Daoy (cell line): ENCODE measurements around the gene KRTAP10-5. TPM values are rescaled to one million over a fixed set of nuclear protein-coding genes. Genes with fewer than 3 reads are reported as not detected.
"Not testable (repeated sequence)": the region's sequence is repeated elsewhere in the genome, so short reads cannot be mapped to it uniquely, and the experiment has no call there.

Source experiments
- DNase-seq: peaks from one replicate; pipeline ENCODE4 v3.0.0-alpha.2; 2015; ENCODE audit warnings: low read depth
- total RNA-seq: library from RNA; depleted of rRNA; stranded (reverse); fragments of >200 nt; shearing (Covaris generic); gene quantifications from 2 replicates; pipeline ENCODE4 v1.2.3, GENCODE V29; 2014

The KRTAP10-5 gene
- total RNA-seq, 1 experiment from 2014 or later = not detected

GRCh38 chr21:44571844-44572782 lies 8.3 kb downstream of the KRTAP10-5 start:
- no peak for DNase-seq

DNA sequence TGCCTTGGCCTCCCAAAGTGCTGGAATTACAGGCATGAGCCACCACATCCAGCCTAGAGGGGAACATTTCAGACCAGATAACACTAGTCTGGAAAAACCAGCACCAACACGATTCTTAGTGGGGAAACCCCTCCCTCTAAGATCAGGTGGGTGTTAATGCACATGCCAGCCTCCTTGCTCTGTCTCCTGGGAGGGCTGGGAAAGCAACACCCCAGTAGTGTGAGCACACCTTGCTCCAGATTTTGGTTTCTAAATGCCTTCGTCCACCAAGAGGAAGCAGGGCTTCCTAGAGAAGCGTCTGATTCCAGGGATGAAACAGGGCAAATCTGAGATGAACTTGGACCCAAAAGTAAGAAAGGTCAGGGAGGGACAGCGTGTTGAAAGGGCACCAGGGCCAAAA lies 9.1 kb downstream of the KRTAP10-5 start:
- no peak for DNase-seq

- no peak for DNase-seq
Observed at GRCh38 chr21:44569861-44570517, 10.4 kb downstream of the KRTAP10-5 start.

- DNase-seq = no peak
Observed at GRCh38 chr21:44568667-44569556, 11.5 kb downstream of the KRTAP10-5 start.

GRCh38 chr21:44568261-44568660 lies 12.1 kb downstream of the KRTAP10-5 start:
- no peak for DNase-seq

DNA sequence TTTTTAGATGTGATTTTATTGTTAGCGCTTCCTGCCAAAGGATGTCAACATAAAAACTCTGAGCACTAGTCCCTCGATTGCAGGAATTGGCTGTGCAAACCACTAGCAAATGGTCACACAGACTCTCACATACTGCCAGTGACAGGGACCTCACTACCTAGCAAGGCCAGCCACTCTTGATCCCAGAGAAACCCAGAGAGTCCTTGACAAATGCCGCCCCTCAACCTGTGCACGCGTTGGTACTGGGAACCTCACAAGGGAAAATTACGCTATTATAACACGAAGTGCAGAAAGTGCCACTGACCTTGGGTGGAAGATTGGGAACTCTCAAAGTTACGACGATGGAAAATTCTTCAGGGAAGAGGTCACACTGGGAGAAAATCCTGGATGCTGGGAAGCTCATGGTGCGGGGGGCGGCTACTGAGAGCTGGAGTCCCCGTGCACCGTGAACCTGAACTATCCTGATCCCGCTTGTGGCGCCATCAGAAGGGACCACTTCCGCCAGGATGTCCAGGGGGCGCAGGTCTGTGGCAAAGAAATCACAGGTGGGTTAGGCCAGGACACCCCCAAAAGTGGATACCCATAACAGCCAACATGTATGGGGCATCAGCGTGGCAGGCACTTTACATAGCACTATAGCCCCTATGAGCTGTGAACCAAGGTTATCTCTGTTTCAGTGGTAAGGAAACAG lies 12.8 kb downstream of the KRTAP10-5 start:
- no peak for DNase-seq

- DNase-seq = no peak
Observed at GRCh38 chr21:44566403-44566802, 14.0 kb downstream of the KRTAP10-5 start.

DNA sequence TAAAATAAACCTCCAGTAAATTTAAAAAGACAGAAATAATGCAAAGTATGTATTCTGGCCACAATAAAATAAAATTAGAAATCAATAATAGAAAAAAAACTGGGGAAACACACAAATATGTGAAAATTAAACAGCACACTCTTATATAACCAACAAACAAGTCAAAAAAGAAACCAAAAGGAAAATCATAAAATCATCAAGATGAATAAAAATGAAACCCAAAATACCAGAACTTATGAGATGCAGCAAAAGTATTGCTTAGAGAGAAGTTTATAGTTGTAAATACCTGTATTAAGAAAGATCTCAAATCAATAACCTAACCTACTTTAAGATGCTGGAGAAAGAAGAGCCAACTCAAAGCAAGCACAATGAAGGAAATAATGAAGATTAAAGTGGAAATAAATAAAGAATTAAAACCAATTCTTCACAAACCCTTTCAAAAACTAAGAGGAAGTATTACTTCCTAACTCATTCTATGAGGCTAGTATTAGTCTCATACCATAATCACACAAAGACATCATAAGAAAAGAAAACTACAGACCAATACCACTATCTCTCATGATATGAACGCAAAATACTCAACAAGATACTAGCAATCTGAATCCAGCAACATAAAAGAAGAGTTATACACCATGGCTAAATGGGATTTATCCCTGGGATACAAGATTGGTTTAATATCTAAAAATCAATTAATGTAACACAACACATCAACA lies 15.4 kb downstream of the KRTAP10-5 start:
- DNase-seq = no peak

- DNase-seq = no peak
Observed at GRCh38 chr21:44564099-44564498, 16.3 kb downstream of the KRTAP10-5 start.

DNA sequence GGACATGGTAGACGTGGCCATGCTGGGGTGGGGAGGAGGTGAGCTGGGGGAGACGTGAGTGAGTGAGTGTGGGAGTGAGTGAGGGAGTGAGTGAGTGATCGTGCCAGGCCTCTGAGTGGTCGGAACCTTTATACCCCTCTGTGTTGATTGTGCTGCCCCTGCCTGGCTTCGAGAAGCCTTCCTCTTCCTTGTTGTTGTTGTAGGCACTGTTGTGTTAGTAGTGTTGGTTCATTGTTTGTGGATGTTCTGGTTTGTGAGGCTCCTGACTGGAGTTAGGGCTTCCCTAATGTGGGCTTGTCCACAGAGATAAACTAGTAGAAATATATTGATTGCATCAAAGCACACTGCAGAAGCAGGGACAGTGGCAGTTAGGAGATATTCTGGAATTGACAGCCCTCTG lies 21.7 kb downstream of the KRTAP10-5 start, which contains the start of gene KRTAP10-3:
KRTAP10-3 (minus strand) TSS at position 101 of the 400 bp plus-strand sequence; CDS start at position 21, 80 bp downstream.
- DNase-seq = no peak

DNA sequence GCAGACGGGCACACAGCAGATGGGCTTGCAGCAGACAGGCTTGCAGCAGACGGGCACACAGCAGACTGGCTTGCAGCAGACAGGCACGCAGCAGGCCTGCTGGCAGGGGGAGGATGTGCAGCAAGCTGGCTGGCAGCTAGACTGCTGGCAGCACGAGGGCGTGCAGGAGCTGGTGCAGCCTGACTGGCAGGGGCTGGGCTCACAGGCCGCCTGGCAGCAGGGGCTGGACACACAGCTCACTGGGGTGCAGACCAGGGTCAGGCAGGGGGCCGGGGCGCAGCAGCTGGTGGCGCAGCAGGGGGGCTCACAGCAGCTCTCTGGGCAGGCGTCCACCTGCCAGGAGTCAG lies 22.1 kb downstream of the KRTAP10-5 start:
- not testable (repeated sequence) for DNase-seq

DNA sequence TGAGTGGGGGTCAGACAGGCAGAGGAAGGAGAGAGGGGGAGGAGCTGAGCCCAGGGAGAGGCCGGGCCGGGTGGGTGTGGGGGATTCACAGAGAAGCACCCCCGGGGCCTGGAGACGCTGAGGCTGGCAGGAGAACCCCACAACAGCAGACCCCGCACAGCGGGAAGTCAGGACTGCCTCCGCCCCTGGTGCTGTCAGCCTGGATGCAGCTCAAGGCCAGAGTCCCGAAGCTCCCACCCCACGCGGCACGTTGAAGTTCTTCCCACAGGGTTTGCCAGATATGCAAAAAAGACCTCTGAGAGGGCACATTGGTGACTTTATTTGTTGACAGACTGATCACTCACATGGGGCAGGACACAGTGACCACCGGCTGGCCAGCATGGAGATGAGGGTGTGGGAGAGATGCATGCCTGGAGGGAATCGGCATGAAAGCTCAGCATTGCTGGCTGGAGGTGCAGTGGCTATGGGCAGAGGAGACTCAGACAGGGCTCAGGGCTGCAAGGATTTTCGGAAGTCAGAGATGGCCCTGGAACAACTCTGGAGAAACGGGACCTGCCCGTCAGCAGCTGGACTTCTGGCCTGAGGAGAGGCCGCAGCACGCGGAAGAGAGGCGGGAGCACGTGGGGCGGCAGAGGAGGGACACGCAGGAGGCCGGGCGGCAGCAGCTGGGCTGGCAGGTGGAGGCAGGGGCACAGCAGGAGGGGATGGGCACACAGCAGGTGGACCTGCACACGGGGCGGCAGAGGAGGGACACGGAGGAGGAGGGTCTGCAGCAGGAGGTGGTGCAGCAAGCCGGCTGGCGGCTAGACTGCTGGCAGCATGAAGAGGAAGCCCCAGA lies 22.7 kb downstream of the KRTAP10-5 start:
- DNase-seq = no peak

DNA sequence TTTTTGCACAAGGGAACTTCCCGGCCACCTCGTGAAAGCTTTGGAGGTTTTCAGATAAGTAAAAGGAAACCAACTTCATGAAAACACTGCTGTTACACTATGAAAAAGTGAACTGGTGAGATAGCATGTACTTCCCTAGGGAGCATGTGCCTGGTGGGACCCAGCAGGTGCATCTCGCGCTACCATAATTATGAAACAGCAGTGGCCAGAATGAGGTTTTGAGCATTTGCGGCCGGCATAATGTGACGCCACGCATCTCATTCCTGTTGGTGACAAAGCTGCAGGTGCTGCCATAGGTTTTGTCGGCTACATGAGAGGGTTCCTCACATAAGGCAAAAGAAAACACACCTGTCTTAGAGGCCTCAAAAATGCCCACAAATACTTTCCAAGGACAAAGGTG lies 23.5 kb downstream of the KRTAP10-5 start:
- no peak for DNase-seq

DNA sequence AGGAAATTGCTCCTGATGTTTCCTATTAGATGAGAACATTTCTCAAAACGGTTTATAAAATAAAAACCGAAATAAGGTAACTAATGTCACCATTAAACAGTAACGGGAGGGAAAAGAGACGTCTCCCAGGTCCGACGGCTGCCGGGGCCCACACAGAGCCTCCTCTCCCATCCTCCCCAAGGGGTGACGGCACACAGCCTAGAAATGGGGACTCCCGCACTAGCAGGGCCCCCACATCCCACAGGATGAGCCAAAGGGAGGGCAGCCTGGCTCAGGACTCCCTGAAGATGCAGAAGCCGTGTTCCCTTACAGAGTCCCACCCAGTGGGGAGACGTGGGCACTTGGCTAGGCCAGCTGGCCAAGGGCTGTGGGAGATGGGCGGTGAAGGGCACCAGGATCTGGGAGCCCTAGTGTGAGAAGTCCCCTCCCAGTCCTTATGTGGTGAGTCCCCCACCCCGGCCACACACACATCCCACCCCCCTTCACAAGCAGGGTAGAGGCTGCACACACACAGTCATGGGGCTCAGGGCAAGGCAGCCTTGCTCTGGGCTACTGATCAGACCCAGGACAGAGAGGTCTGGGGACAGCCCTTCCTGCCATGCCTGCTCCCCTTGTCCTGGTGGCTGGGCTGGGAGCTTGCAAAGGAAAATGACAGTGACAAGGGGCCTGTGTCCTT lies 25.1 kb downstream of the KRTAP10-5 start:
- DNase-seq = no peak

- DNase-seq = no peak
Observed at GRCh38 chr21:44552681-44553080, 27.7 kb downstream of the KRTAP10-5 start.

DNA sequence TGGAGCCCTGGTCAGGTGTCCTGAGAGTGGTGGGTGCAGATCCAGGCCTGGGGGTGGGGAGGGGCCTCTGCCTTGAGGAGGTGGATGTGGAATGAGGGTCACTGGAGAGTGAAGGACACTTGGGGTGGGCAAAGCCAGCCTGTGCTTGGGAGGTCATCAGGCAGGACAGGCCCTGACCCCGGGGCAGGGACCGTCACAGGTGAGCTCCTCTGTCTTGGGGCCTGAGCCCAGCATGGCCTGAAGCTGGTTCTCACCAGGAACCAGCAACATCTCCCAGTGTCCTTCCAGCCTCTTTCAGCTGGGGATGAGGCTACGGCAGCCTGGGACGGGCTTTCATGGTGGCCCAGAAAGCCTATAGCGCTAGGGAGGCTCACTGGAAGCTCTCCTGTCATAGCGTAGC lies 28.3 kb downstream of the KRTAP10-5 start:
- no peak for DNase-seq

GRCh38 chr21:44551340-44551961 lies 29.0 kb downstream of the KRTAP10-5 start, which contains the start of gene KRTAP10-2:
KRTAP10-2 (minus strand) TSS chr21:44551505; CDS start chr21:44551458, 47 bp downstream.
- no peak for DNase-seq

DNA sequence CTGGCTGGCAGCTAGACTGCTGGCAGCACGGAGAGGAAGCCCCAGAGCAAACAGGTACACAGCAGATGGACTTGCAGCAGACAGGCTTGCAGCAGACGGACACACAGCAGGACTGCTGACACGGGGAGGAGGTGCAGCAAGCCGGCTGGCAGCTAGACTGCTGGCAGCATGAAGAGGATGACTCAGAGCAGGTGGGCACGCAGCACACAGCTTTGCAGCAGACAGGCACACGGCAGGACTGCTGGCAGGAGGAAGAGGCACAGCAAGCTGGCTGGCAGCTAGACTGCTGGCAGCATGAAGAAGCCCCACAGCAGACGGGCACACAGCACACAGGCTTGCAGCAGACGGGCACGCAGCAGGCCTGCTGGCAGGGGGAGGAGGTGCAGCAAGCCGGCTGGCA lies 29.6 kb downstream of the KRTAP10-5 start:
- DNase-seq = peak; percentile 53

- not testable (repeated sequence) for DNase-seq
Observed at GRCh38 chr21:44550285-44550684, 30.1 kb downstream of the KRTAP10-5 start.
